Activated CD4-positive, alpha-beta T cell treated with anti-CD3 and anti-CD28 coated beads, Interleukin-2, amount 50 U/mL, for 48 hours (primary cell): ENCODE measurements around the gene GRID1.
"Not testable (repeated sequence)": the region's sequence is repeated elsewhere in the genome, so short reads cannot be mapped to it uniquely, and the experiment has no call there.

Experiments used
- DNase-seq, 2 experiments: peaks; one replicate each; pipeline ENCODE4 v3.0.0-alpha.2; 2020

The GRID1 gene

DNA sequence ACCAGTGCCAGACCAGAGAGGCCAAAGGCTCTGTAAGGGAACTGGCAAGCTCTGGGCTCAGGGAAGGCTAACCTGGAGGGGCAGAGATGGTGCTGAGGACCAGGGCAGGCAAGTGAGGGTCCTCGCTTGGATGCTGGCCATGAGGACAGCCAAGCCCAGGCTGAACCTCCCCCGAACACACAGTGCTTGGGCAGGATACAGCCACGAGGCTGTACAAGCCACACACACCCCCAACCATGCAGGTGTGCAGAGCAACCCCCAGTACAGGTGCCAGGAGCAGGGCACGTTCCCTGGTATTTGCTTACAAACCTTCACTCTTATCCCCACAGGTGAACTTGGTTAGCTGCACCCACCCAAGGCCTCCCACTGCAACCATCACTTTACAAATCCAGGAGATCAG is 185.7 kb downstream of the GRID1 start:
- DNase-seq: no peak

DNA sequence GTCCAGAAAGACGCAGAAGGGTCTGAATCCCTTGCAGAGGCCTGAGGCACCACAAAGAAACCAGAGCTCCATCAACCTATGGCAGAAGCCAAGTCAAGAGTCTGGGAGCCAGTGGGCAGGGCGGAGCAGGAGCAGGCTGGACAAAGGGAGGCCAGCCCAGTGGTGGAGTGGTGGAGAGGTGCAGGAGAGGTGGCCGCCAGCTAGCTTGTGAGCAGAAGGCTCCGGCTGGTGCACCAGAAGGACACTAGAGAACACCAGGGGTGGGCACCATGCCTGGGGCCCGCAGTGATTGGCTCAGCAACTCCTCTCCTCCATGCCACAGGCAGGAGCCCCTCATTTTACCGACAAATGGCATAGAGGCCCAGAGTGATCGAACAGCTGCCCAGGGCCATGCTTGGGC is 186.6 kb downstream of the GRID1 start:
- no peak for DNase-seq

DNA sequence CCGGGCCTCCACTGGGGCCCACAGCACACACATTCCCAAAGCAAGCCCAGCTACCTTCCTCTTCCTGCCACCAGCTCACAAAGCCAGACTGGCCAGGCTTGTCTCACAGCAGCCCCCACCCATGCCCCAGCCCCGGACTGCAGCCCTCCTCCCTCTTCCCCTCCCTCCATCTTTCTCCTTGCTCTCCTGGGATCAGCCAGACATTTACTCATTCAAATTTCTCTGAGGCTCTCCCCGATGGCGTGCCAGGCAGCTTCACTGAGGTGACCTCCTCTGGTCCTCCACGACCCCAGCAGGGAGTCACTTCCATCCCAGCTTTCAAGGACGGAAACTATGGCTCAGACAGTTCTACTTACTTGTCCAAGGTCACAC is 187.5 kb downstream of the GRID1 start:
- no peak for DNase-seq

DNA sequence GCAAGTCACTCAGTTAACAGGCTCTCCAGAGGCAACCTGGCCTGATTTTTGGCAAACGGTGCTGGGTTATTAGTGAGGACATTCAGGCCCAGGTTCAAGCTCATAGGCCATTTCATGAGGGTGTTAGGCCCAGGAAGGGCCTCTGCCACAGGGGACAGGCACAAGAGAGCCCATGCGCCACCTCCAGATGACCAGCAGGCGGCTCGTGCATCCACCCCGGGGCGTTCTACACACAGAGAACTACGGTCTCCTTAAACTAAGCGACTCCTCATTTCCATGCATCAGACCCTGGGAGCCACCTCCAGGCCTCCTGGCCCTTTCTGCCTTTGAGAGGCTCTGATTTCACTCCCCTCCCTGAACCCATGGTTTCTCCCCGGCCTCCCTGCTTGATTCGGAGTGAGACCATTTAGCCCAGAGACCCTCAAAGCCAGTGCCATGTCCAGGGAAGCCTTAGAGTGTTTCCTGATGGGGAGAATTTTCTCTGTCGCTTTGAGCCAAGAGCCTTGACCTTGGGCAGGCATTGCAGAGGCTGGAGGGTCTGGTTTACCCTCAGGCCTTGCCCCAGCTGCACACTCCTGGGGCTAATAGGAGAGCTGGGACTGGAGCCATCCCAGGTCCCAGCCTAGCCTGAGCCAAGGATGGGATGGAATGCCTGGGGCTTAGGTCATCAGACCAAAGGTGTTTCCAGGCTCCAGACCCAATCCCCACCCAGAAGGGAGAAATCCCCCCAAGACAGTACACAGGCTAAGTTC is 188.0 kb downstream of the GRID1 start:
- DNase-seq: peak in 1 of 2 experiments; percentile 5

DNA sequence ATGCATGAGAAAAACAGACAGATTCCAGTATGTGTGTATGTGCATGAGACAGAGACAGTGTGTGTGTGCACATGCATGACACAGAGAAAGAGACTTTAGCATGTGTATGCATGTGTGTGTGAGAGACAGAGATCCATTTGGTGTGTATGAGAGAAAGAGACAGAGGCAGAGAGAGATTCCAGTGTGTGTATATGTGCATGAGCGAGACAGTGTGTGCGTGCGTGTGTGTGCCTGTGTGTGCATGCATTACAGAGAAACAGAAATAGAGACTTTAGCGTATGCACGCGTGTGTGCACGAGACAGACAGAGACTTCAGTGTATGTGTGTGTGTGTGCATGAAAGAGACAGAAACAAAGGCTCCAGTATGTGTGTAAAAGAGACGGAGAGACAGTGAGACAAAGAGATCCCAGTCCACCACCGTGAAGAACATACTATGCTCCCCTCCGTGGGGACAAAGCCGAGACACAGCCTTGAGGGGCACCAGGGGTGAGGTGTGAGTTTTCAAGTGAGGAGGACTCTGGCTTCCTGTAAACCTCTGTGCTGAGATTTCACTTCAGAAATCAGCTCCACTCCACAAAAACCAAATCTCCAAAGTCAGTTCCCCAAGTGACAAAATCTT is 188.9 kb downstream of the GRID1 start:
- DNase-seq: no peak

DNA sequence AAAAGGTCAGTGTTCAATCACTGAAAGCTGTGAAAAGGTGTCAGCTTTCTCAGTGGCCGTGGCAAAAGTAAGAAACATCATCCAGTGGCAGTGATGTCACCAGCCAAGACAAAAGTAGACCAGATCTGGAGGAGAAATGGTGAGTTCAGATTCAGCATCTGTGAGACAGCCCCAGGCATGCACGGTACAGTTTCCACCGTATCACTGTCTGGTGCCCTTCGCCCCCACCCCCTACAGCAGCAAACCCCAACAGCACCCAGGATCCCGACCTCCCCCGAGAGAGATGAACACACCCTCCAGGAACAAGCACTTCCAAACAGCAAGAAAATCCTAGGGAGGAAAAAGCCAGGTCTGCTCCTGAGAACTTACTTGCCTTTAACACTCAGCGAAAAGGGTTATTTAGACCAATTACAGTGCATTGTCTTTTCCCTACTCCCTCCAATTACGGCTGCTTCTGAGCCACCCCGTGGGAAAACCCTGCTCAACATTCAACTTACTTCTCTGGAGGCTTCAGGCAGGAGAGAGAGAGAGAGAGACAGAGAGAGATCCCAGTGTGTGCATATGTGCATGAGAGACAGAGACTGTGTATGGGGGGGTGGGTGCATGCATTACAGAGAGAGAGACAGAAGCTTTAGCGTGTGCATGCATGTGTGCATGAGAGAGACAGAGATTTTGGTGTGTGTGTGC is 189.6 kb downstream of the GRID1 start:
- DNase-seq: no peak

DNA sequence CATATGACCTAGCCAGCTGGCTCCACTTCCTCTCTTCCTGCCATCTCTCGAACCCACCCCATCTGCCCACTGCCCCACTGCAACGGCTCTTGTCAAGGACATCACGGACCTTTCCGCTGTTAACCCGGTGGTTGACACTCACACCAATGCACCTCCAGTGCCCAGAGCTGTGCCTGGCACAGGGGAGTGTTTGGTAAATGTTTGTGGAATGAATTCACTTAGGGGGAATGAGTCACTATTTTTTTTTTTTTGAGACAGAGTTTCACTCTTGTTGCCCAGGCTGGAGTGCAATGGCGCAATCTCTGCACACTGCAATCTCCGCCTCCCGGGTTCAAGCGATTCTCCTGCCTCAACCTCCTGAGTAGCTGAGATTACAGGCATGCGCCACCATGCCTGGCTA is 191.1 kb downstream of the GRID1 start:
- DNase-seq: not testable (repeated sequence)

DNA sequence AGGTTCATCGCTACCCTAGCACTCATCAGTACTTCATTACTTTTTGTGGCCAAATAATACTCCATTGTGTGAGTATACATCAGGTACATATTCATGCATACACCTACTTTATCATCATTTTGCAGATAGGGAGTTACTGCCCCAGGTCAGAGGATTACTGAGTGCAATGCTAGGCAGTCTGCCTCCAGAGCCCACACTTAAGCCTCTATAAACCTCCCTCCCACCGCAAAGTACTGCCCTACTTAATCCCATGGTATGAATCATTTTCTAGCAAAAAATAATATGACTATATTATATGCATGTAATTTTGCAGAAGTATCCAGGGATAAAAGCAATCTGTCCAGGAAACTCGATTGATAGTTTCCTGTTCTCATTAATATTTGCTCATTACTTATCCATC is 194.3 kb downstream of the GRID1 start:
- DNase-seq: no peak

DNA sequence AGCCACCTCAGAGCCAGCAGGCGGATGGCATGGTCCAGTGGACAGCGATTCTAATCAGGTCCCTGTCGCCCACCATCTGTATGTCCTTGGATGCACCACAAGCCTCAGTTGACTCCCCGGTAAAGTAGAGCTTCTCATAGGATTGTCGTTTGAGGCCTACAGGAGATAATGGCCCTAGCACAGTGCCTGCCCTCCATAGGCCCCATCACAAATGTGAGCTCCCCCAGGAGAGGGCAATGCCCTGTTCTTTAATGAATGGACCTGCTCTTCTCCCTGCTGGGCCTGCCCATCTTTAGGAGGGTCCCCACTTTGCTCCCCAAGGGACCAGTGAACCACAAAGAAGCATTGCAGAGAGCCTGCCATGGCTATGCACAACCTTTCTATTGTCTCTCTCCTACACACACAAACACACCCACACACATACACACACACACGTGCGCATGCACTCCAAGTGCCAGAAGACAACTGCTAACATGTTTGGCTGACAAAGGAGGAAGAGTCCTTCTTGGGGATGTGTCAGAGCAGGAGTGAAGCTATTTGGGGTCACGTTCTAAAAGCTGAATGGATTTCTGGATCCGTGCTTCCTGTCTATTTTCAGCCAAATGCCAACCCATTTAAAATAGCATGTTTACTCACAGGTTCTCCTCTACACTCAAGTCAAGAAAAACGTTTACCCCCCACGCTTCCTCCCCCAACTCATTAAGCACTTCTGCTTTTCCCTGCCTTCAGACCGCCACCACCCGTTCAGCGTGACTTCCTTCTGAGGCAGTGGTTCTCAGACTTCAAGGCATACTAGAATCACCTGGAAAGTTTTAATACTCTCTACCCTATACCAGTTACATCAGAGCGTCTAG is 196.1 kb downstream of the GRID1 start:
- no peak for DNase-seq

DNA sequence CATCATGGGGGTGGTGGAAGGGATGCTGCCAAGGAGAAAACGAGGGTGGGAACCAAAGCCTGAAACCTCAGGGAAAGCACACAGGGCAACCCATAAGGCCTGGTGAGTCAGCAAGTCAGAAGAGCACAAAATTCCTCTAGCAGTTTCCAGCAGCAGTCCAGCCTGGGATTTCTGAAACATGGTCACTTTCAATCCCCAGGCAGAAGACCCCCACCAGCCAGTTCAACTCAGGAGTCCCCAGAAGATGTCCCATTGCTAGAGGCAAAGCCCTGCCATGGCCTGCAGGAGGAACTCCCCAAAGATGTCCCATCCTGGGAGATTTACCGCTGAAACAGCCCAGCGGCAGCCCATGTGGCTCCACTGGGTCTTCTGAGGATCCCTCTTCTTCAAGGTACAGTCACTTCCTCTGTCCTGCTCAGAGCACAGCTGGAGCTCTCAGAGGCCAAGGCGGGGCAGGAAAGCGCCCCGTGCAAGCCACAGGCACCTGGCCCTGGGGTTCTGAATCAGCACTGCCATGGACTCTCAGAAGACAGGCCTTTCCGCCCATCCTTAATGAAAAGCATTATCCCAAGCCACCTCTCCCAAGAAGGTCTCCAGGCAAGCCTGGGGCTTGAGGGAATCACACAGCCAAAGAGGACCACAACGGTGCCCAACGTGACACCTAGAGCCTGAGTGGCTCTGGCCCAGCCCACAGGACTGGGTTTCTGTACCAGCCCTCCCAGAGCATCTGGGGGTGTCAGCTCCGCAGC is 196.9 kb downstream of the GRID1 start:
- DNase-seq: no peak

DNA sequence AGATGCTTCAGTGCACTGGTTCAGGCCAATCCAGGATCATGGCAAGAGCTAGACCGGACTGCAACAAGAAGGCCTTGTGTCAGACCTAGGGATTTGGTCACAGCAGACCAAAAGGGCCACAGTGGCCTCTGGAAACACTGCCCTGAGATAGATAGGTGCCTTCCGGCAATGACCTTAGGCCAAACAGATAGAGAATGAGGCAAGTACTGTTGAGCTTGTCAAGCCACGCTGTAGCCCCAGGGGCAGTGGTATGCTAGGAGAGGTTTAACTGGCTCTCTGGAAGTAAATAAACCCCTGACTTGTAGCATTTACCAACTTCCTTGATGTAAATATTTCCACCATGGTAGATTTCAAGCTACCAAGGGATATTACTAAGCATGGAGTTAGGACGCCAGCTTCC is 197.5 kb downstream of the GRID1 start:
- DNase-seq: no peak

DNA sequence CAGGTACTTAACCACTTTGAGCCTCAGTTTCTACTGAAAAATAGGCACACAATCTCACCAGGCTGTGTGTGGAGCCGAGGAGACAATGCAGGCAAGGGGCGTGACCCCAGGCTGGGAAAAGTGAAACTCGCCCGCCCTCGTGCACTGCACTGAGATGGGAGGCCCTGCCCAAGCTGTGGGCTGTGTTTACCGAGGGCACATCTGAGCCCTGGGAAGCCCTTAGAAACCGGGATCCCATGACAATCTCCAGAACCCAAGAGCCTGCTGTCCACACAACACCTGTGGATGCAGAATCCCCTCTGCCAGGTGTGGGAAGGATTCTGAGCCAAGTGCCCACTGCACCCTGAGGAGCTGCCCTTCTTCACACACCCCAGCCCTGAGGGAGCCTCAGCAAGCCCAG is 198.3 kb downstream of the GRID1 start:
- no peak for DNase-seq

DNA sequence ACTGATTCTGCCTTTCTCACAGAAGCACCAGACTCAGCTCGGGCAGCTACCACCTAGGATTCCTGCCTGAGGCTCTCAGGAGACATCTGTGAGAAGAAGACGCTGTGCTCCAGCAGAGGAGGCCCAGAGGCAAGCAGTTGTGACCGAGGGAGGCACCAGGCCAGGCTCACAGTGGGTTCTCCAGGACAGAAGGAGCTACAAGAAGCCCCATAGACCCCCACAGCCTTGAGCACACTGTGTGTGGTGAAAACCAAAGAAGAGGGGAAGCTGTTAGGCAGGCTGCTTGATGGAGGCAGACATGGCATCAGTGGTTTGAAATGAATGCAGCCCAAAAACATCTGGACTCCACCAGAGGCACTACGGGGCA is 198.8 kb downstream of the GRID1 start:
- DNase-seq: no peak

DNA sequence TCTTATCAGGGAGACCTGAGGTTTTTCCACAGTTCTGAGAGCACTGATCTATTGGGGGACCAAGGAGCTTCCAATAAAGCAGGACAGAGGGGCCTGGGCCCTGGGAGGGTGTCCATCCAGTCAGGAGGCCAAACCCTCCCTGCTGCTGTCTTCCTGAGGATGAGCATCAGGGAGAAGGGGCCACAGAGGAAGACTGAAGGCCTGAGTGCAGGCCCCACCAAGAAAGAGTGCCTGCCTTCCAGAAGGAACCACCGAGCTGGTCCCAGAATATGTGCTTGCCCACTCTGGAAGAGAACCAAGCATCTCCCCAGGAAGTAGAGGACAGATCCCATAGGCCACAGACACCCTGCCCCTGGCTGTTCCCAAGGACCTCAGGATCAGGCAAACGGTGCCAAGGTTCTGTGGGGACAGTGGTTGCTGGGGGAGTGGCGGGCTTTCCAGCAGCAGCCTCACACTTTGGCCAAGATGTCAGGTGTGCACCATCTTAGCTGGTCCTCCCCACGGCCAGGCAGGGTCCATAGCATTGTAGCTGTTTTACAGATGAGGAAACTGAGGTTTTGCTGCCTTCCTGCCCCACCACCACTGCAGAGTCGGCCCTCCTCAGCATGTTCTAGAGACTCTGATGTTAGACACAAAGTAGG is 199.4 kb downstream of the GRID1 start:
- DNase-seq: no peak

DNA sequence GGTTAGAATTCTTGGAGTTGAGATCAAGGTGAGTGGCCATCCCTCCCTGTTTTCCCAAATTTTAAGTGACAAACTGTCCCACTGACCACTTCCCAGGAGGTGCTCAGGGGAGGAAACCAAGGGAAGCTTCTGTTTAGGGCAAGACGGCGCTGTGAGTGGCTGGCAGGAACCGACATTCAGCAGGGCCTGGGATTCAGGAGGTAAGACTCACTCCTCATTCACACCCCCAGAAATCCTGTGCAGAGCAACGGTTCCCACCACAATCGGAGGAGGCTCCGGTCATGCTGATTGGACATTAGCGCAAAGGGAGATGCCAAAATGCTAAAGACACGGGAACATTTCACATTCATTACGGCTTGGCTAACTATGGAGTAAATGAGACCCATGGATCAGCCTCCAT is 200.9 kb downstream of the GRID1 start:
- DNase-seq: no peak

DNA sequence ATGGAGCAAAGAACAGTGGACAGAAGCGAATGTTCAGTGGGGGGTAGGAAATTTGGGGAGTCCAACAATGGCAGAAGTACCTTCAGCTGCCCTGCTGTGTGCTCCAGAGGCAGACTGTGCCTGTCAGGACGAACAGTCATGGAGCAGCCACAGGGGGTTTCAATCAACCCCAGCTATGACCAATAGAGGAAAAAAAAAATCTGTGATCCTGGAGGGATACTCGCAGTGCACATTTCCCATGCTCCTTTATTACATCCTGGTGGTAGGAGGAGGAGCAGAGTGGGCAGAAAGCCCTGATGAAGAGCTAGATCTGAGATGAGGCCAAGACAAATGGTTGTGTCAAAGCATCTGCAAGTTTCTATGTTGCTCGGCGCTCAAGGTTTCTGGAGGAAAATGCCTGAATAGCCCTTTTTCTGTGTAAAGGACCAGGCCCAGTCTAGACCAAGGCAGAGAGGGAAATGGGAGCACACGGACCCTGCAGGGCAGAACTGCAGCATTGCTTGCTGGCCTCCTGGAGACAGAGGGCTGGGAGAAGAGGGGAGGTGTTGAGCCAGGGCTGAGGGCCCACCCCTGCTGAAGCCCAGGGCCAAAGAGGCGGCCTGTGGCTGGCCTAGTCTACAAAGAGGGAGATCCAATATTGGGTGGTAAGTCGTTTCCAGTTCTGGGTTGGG is 201.5 kb downstream of the GRID1 start:
- no peak for DNase-seq

DNA sequence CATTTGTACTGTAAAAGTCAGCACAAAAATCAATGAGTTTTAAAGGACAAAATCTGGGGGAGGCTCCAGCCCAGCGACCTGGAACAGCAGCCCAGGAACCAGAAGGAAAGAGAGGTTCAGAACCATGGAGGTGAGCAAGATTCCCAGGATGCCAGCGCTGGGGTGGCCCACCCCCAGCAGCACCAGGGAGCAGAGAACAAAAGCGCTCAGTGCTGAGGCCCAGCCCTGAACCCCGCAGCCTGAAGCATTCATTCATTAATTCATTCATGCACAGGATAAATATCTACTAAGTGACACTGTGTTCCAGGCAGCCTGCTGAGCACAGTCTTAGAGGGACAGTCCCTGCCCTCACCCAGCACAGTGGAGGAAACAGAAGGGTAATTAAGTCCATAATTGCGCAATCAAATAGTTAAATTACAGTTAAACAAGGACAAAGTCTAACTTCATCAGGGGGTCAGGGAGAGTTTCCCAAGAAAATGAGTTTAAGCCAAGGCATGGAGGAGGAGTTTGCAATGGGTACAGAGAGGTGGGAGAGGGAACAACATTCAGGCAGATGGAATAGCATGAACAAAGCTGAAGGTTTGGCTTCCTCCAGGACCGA is 202.3 kb downstream of the GRID1 start:
- no peak for DNase-seq

DNA sequence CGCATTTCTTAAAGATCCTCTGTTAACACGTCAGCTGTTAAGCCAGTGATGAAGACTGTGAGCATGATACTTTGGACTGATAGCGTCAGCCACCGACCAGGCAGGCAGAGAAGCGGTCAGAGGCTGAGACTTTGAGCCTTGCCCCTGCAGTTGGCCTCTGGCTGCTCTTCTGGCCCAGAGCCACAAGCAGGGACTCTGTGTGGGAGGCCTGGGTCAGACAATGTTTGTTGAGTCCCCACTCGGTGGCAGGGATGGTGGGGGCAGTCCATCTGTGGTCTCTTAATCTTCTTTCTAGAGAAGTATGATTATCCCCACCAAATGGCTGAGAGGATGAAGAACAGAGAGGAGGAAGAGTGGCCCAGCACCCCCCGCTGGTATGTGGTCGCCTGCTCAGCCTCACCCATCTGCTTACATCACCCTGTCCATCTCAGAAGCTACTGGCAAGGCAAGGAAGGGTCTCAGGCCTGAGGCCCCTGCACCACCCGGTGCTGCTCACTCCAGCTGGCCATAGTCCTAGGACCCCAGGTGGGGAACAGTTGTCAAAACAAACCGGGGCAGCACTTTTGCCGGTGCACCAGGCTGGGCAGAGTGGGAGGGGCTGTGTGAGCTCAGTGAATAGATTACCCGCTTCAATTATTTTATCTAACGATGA is 202.9 kb downstream of the GRID1 start:
- no peak for DNase-seq

DNA sequence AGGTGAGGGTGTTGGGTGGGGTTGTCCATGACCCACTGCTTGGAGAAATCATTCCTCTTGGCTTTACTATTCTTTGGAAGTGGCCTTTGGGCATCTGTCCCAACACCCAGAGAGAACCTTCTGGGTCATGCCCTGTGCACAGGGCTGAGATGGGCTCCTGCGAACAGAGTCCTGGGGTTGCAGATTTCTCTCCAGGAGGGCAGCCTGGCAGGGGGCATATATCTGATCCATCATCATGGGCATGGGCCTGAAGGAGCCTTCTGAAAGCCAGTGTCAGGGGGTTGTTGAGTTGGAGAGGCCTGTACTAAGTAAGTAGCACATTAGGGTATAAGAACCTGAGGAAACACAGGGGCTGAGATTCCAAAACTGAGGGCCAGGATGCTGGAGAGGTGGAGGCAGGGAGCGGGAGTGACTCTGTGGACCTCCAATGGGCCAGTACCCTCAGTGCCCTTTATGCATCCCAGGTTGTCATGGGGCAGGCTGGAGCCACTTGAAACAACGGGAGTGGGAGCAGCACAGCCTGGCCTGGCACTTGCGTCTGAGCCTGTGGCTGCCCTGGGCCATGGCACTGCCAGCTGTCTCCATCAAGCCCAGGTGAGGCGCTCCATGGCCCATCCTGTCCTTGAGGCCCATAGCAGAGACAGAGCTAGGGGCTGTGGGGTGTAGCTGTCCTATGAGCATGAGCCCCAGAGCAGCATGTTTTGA is 203.7 kb downstream of the GRID1 start:
- no peak for DNase-seq

DNA sequence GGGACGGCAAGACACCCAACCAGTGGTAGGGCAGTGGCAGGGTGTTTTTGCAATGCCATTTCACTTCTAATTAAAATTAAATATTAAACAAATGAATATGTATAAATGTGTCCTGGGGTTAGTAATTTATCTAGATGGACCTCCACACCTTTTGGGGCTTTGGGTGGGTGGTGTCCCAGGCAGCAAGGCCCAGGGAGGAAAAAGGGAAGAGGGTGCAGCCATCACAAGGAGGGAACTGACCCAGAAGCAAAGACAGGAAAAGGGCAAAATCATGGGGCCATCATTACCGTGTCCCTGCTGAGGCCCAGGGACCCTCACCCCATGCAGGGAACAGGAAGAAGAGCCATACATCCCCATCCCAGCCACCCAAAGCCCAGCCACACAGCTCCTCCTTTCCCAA is 204.6 kb downstream of the GRID1 start:
- DNase-seq: no peak
